ENCODE measurements around the gene MEG3. TPM values are rescaled to one million over a fixed set of nuclear protein-coding genes. Genes with fewer than 3 reads are reported as not detected.

Gene MEG3
- total RNA-seq, 4 donors from 2014 or later: 6.0 to 23.7 (median 9.4) TPM

GRCh38 chr14:100788942-100789341 lies 37.0 kb upstream of the MEG3 start:
- 77 to 86% methylated on average over 2 to 5 of the region's 5 CpGs for WGBS, 2 donors
- no peaks in the 10 kb centered on the region for H3K36me3 ChIP-seq
- H3K4me3 ChIP-seq (replicated peaks in 1 of 3): no peak overlapping the region
- no peak overlapping the region for H3K27ac ChIP-seq
- no peak for TF ChIP-seq POLR2A (IDR thresholded peaks at IDR 0.05)
- TF ChIP-seq, protein P1, sequence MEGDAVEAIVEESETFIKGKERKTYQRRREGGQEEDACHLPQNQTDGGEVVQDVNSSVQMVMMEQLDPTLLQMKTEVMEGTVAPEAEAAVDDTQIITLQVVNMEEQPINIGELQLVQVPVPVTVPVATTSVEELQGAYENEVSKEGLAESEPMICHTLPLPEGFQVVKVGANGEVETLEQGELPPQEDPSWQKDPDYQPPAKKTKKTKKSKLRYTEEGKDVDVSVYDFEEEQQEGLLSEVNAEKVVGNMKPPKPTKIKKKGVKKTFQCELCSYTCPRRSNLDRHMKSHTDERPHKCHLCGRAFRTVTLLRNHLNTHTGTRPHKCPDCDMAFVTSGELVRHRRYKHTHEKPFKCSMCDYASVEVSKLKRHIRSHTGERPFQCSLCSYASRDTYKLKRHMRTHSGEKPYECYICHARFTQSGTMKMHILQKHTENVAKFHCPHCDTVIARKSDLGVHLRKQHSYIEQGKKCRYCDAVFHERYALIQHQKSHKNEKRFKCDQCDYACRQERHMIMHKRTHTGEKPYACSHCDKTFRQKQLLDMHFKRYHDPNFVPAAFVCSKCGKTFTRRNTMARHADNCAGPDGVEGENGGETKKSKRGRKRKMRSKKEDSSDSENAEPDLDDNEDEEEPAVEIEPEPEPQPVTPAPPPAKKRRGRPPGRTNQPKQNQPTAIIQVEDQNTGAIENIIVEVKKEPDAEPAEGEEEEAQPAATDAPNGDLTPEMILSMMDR (IDR thresholded peaks at IDR 0.05): no peak
- H3K9me3 ChIP-seq: no peaks in the 10 kb centered on the region
- no peak for DNase-seq
- no peaks in the 10 kb centered on the region for H3K27me3 ChIP-seq
- intact Hi-C loops (cut with DNase I): no loop called here
- no peaks in the 10 kb centered on the region for H3K4me1 ChIP-seq

DNA sequence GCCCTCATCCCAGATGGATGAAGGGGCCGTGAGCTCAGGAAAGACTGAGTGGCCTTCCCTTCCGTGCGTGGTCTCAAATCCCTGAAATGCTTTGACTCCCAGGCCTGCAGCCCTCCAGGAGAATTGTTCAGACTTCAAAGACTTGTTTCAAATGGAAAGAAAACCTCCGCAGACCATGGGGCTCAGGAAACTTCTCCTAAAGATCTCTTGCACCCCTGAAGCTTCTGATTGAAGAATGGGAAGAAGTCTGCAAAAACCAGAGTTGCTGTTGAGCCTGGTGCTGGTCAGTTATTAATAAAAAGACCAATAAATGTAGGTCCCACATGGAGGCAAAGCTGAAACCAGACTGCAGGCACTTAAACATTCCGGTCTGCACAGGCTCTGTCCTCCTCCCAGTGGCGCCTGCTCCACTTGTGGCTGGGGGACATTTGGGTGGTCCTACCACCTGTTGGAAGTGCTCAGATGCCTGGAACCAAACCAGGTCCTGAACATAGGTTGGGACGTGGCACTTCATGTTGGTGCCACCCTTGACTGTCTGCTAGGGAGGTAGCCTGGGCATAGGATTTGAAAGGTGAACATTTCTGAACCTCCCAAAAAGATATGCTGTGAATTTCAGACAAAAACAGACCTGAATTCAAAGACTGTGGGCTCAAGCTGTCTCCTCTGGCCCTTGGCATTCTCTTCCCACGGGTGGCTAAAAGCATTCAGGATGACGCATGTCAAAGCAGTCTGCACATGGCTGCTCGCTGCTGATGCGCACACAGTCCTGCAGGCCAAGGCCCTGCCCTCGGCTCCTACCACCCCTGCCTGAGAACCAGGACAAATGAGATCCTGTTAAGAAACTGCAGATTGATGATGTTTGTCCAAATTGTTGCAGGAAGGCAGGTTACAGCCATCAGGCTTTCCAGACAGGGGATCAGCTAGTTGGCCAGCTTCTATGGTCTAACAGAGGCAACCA lies 36.2 kb upstream of the MEG3 start:
- intact Hi-C loops (cut with DNase I): no loop called here
- TF ChIP-seq POLR2A (IDR thresholded peaks at IDR 0.05): no peak
- TF ChIP-seq, protein P1 (IDR thresholded peaks at IDR 0.05): no peak
- Histone ChIP-seq H3K27me3 (no peaks in the 10 kb centered on the region), H3K36me3 (no peaks in the 10 kb centered on the region), H3K4me1 (no peaks in the 10 kb centered on the region), H3K9me3 (no peaks in the 10 kb centered on the region), H3K4me3 (replicated peaks in 1 of 3) (no peak overlapping the region), H3K27ac (no peak overlapping the region)
- no peak for DNase-seq
- 86 to 89% methylated on average over 10 to 12 of the region's 12 CpGs for WGBS, 2 donors

DNA sequence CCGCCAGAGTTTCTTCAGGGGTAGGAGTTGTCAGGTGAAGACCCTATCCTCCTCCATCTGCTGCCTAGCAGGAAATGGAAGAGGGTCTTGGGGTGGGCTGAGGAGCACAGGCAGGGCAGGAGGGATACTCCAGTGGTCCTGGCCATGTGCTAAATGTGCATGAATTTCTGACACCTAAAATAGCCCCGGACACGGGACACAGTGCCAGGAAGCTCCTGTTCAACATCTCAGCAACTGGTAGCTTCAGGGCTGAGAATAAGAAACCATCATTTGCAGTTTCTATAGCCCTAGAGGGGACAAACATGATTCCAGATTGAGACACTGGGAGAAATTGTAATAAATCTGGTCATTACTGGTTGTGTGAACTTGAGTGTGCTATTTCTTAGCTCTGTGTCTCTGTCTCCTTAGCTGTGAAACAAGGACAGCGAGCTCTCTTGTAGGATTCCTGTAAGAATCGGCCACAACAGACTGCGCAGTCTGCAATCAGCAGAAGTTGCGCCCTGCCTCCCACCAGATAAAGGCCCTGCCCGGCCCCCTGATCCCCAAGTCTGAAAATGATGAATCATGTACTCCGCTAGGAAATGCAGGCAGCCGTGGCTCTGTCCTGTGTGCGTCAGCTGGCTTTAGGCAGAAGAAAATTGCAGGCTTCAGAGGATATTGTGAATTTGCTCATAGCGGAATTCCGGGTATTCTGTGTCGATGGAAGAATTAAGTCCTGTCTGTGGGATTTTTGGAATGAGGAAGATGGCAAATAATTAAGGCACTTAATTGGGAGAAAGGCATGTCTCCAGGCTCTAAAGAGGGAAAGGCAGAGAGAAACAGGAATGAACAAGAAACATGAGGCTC lies 35.2 kb upstream of the MEG3 start:
- Histone ChIP-seq H3K27me3 (no peaks in the 10 kb centered on the region), H3K36me3 (no peaks in the 10 kb centered on the region), H3K4me3 (replicated peaks in 1 of 3) (no peak overlapping the region), H3K27ac (no peak overlapping the region), H3K9me3 (no peaks in the 10 kb centered on the region), H3K4me1 (no peaks in the 10 kb centered on the region)
- intact Hi-C loops (cut with DNase I): no loop called here
- no peak for TF ChIP-seq POLR2A (IDR thresholded peaks at IDR 0.05)
- TF ChIP-seq, protein P1 (IDR thresholded peaks at IDR 0.05): no peak
- no peak for DNase-seq
- 79 to 82% methylated on average over 13 to 14 of the region's 14 CpGs for WGBS, 2 donors

GRCh38 chr14:100791348-100791735 lies 34.6 kb upstream of the MEG3 start:
- intact Hi-C loops (cut with DNase I): no loop called here
- DNase-seq: no peak
- no peaks in the 10 kb centered on the region for H3K4me1 ChIP-seq
- H3K4me3 ChIP-seq (replicated peaks in 1 of 3): no peak overlapping the region
- no peaks in the 10 kb centered on the region for H3K9me3 ChIP-seq
- TF ChIP-seq, protein P1 (IDR thresholded peaks at IDR 0.05): no peak
- no peak for TF ChIP-seq POLR2A (IDR thresholded peaks at IDR 0.05)
- H3K36me3 ChIP-seq: no peaks in the 10 kb centered on the region
- no peaks in the 10 kb centered on the region for H3K27me3 ChIP-seq
- WGBS, 2 donors: 92 to 94% methylated on average over 10 to 13 of the region's 13 CpGs
- no peak overlapping the region for H3K27ac ChIP-seq

Measured in thyroid gland (tissue), 4 donors.